Mesenchymal stem cell (in vitro differentiated cells and primary cell): Measurements from ENCODE around the gene PSMD3.

Source experiments
- DNase-seq: peaks from one replicate; pipeline ENCODE4 v3.0.0-alpha.2; 2013
- H2AFZ ChIP-seq: one replicate; pipeline ENCODE4 v1.6.1; 2013; ENCODE audit warnings: low read depth, mild to moderate bottlenecking, control low read depth, inconsistent platforms, low read length, moderate library complexity
- H2AK5ac ChIP-seq: 2 replicates; pipeline ENCODE4 v1.6.1; 2013; ENCODE audit warnings: low read length, moderate library complexity, mild to moderate bottlenecking, inconsistent platforms; ENCODE audit not compliant: severe bottlenecking
- H2BK120ac ChIP-seq: one replicate; pipeline ENCODE4 v1.6.1; 2013; ENCODE audit warnings: low read depth, mild to moderate bottlenecking, inconsistent platforms, low read length, moderate library complexity
- H2BK12ac ChIP-seq, 2 experiments: one replicate each; pipeline ENCODE4 v1.6.1; 2013; ENCODE audit warnings: inconsistent platforms in 2 of 2, low read length in 2 of 2, mild to moderate bottlenecking in 2 of 2, moderate library complexity in 2 of 2, control low read depth in 1 of 2
- H2BK15ac ChIP-seq: one replicate; pipeline ENCODE4 v1.6.1; 2013; ENCODE audit warnings: mild to moderate bottlenecking, low read depth, inconsistent platforms; ENCODE audit not compliant: poor library complexity, severe bottlenecking
- H2BK5ac ChIP-seq: 2 replicates; pipeline ENCODE4 v1.6.1; 2013; ENCODE audit warnings: low read depth, mild to moderate bottlenecking, low read length, control low read depth, inconsistent platforms; ENCODE audit not compliant: poor library complexity, severe bottlenecking
- H3K14ac ChIP-seq, 2 experiments: one replicate each; pipeline ENCODE4 v1.6.1; 2013; ENCODE audit warnings: inconsistent platforms in 2 of 2, low read length in 2 of 2, control low read depth in 1 of 2, mild to moderate bottlenecking in 1 of 2, moderate library complexity in 1 of 2
- H3K18ac ChIP-seq, 2 experiments: one replicate each; pipeline ENCODE4 v1.6.1; 2013; ENCODE audit warnings: inconsistent platforms in 2 of 2, low read length in 2 of 2, control low read depth in 1 of 2, low read depth in 1 of 2, mild to moderate bottlenecking in 1 of 2
- H3K23ac ChIP-seq, 2 experiments: one replicate each; pipeline ENCODE4 v1.6.1; 2013; ENCODE audit warnings: inconsistent platforms in 2 of 2, low read length in 2 of 2, mild to moderate bottlenecking in 2 of 2, moderate library complexity in 2 of 2, control low read depth in 1 of 2
- H3K27ac ChIP-seq: 2 replicates; pipeline ENCODE4 v1.5.1; 2013; ENCODE audit warnings: mild to moderate bottlenecking, moderate library complexity, low read length, control low read depth, inconsistent platforms; ENCODE audit not compliant: poor library complexity, severe bottlenecking
- H3K27me3 ChIP-seq, 2 experiments: 2 replicates each; pipeline versions ENCODE4 v1.6.1 to v1.7.0; 2013; ENCODE audit warnings: low read length in 2 of 2, mild to moderate bottlenecking in 2 of 2, moderate library complexity in 2 of 2, control low read depth in 1 of 2, inconsistent platforms in 1 of 2; ENCODE audit not compliant: control insufficient read depth in 1 of 2, insufficient read depth in 1 of 2
- H3K36me3 ChIP-seq, 2 experiments: 2 replicates each; pipeline versions ENCODE4 v1.6.1 to v1.7.0; 2013; ENCODE audit warnings: low read length in 2 of 2, control low read depth in 1 of 2, inconsistent platforms in 1 of 2, low read depth in 1 of 2, mild to moderate bottlenecking in 1 of 2; ENCODE audit not compliant: insufficient read depth in 2 of 2, control insufficient read depth in 1 of 2
- H3K4ac ChIP-seq, 2 experiments: one replicate each; pipeline ENCODE4 v1.6.1; 2013; ENCODE audit warnings: inconsistent platforms in 2 of 2, low read length in 2 of 2, mild to moderate bottlenecking in 2 of 2, moderate library complexity in 2 of 2, control low read depth in 1 of 2, low read depth in 1 of 2
- H3K4me1 ChIP-seq: 2 replicates; pipeline ENCODE4 v1.6.1; 2013; ENCODE audit warnings: low read depth, low read length, control low read depth; ENCODE audit not compliant: control insufficient read depth, insufficient read depth
- H3K4me2 ChIP-seq: 2 replicates; pipeline ENCODE4 v1.6.1; 2013; ENCODE audit warnings: low read length, mild to moderate bottlenecking, inconsistent platforms; ENCODE audit not compliant: poor library complexity, severe bottlenecking
- H3K4me3 ChIP-seq, 2 experiments: 2 replicates each; pipeline versions ENCODE4 v1.5.1 to v1.7.0; 2013; ENCODE audit warnings: low read length in 2 of 2, mild to moderate bottlenecking in 2 of 2, control low read depth in 1 of 2, low read depth in 1 of 2; ENCODE audit not compliant: insufficient read depth in 1 of 2
- H3K79me1 ChIP-seq: replicated peaks from 2 replicates; pipeline ENCODE4 v1.6.1; 2013; ENCODE audit warnings: mild to moderate bottlenecking, control low read depth, low read length, inconsistent platforms; ENCODE audit not compliant: poor library complexity, severe bottlenecking
- H3K9ac ChIP-seq: 2 replicates; pipeline ENCODE4 v1.7.0; 2013; ENCODE audit warnings: mild to moderate bottlenecking, low read length, moderate library complexity
- H3K9me3 ChIP-seq: 2 replicates; pipeline ENCODE4 v1.7.0; 2013; ENCODE audit warnings: mild to moderate bottlenecking, low read length; ENCODE audit not compliant: control insufficient read depth
- H4K8ac ChIP-seq: one replicate; pipeline ENCODE4 v1.6.1; 2013; ENCODE audit warnings: inconsistent platforms, mild to moderate bottlenecking, low read length, moderate library complexity
- H4K91ac ChIP-seq: one replicate; pipeline ENCODE4 v1.6.1; 2013; ENCODE audit warnings: mild to moderate bottlenecking, low read length, inconsistent platforms
- WGBS: methylation state at CpG from one replicate; pipeline ENCODE4 v1.1.7; 2013; ENCODE audit warnings: mixed read lengths; 5-methylcytosine and 5-hydroxymethylcytosine counted together

PSMD3 gene

GRCh38 chr17:39979016-39979670 is 1.5 kb upstream of the PSMD3 start:
- DNase-seq, result peak; percentile 70
- no peaks in the 10 kb centered on the region for H3K9me3 ChIP-seq
- 0% methylated on average over 1 of the region's 5 CpGs for WGBS
- no peak overlapping the region for H2AFZ ChIP-seq
- peak overlapping the region; percentile 91 for H3K9ac ChIP-seq
- H2BK15ac ChIP-seq, result no peak overlapping the region
- no peak overlapping the region for H4K91ac ChIP-seq
- H4K8ac ChIP-seq, result no peak overlapping the region
- peaks cover 2% of the 10 kb centered on the region for H3K79me1 ChIP-seq
- H3K4ac ChIP-seq, result no peak overlapping the region
- peaks cover 0 to 7% of the 10 kb centered on the region in 2 experiments for H3K27me3 ChIP-seq
- H3K27ac ChIP-seq, result peak overlapping the region; percentile 55
- peak overlapping the region; percentile 12 for H2AK5ac ChIP-seq
- H3K23ac ChIP-seq, result no peak overlapping the region
- no peak overlapping the region for H2BK120ac ChIP-seq
- no peak overlapping the region for H3K14ac ChIP-seq
- H2BK12ac ChIP-seq, result no peak overlapping the region
- H3K4me3 ChIP-seq, result peak overlapping the region in 1 of 2 experiments; percentile 99
- peaks cover 2% of the 10 kb centered on the region for H3K4me1 ChIP-seq
- H3K4me2 ChIP-seq, result no peak overlapping the region
- H3K36me3 ChIP-seq, result peaks cover 1% of the 10 kb centered on the region in 2 experiments
- no peak overlapping the region for H2BK5ac ChIP-seq
- H3K18ac ChIP-seq, result peak overlapping the region in 1 of 2 experiments; percentile 11

- no peak overlapping the region for H2AK5ac ChIP-seq
- no peaks in the 10 kb centered on the region for H3K9me3 ChIP-seq
- H3K79me1 ChIP-seq, result peaks cover 8% of the 10 kb centered on the region
- no peak overlapping the region for H2BK120ac ChIP-seq
- H4K91ac ChIP-seq, result no peak overlapping the region
- peak overlapping the region; percentile 57 to 99 for H3K4me3 ChIP-seq
- no peaks in the 10 kb centered on the region for H3K27me3 ChIP-seq
- peak overlapping the region; percentile 84 to 90 for H3K18ac ChIP-seq
- H3K23ac ChIP-seq, result no peak overlapping the region
- H4K8ac ChIP-seq, result peak overlapping the region; percentile 92
- H2BK12ac ChIP-seq, result peak overlapping the region in 1 of 2 experiments; percentile 64
- H3K14ac ChIP-seq, result no peak overlapping the region
- H3K4ac ChIP-seq, result peak overlapping the region in 1 of 2 experiments; percentile 73
- H3K4me2 ChIP-seq, result peak overlapping the region; percentile 94
- DNase-seq, result peak; percentile 74
- peaks cover 2% of the 10 kb centered on the region for H3K4me1 ChIP-seq
- peaks cover 9% of the 10 kb centered on the region in 2 experiments for H3K36me3 ChIP-seq
- H2BK5ac ChIP-seq, result peak overlapping the region; percentile 37
- H3K27ac ChIP-seq, result peak overlapping the region; percentile 55
- 4% methylated on average over 10 of the region's 10 CpGs for WGBS
- peak overlapping the region; percentile 93 for H2AFZ ChIP-seq
- no peak overlapping the region for H2BK15ac ChIP-seq
- peak overlapping the region; percentile 91 for H3K9ac ChIP-seq
These were observed 685 bp upstream of the PSMD3 start for GRCh38 chr17:39979893-39980350.

- Histone ChIP-seq H3K23ac (peak overlapping the region; percentile 86 to 87), H3K4ac (peak overlapping the region; percentile 97 to 98), H3K36me3 (peaks cover 19 to 23% of the 10 kb centered on the region in 2 experiments), H4K8ac (peak overlapping the region; percentile 94), H3K27ac (no peak overlapping the region), H2BK5ac (no peak overlapping the region), H3K4me1 (peaks cover 2% of the 10 kb centered on the region), H2AFZ (no peak overlapping the region), H2BK15ac (peak overlapping the region; percentile 91), H2BK120ac (peak overlapping the region; percentile 90), H3K14ac (peak overlapping the region in 1 of 2 experiments; percentile 97), H3K9ac (peak overlapping the region; percentile 99), H3K4me3 (peak overlapping the region; percentile 99), H4K91ac (peak overlapping the region; percentile 93), H3K4me2 (peak overlapping the region; percentile 72), H2BK12ac (no peak overlapping the region), H3K79me1 (peaks cover 16% of the 10 kb centered on the region), H2AK5ac (no peak overlapping the region), H3K9me3 (no peaks in the 10 kb centered on the region), H3K18ac (peak overlapping the region; percentile 95 to 96), H3K27me3 (no peaks in the 10 kb centered on the region)
- DNase-seq, result peak; percentile 19
- WGBS, result 7% methylated on average over 13 of the region's 15 CpGs
These were observed 667 bp downstream of the PSMD3 start for GRCh38 chr17:39981207-39981741.

- Histone ChIP-seq H3K36me3 (peaks cover 24 to 29% of the 10 kb centered on the region in 2 experiments), H3K4me1 (peaks cover 2% of the 10 kb centered on the region), H3K4me2 (peak overlapping the region; percentile 72), H3K9ac (peak overlapping the region; percentile 99), H3K4ac (no peak overlapping the region), H2BK120ac (no peak overlapping the region), H3K4me3 (peak overlapping the region in 1 of 2 experiments; percentile 99), H4K91ac (no peak overlapping the region), H2BK5ac (no peak overlapping the region), H4K8ac (no peak overlapping the region), H3K18ac (no peak overlapping the region), H2AK5ac (no peak overlapping the region), H3K23ac (no peak overlapping the region), H3K27me3 (no peaks in the 10 kb centered on the region), H3K79me1 (peaks cover 21% of the 10 kb centered on the region), H3K14ac (no peak overlapping the region), H2BK15ac (no peak overlapping the region), H3K27ac (no peak overlapping the region), H2BK12ac (no peak overlapping the region), H3K9me3 (no peaks in the 10 kb centered on the region), H2AFZ (no peak overlapping the region)
- 63% methylated on average over 7 of the region's 7 CpGs for WGBS
- no peak for DNase-seq
These were observed 1.3 kb downstream of the PSMD3 start for GRCh38 chr17:39981766-39982375.
